IMR-90 (cell line): ENCODE results near the gene TK2. TPM values are rescaled to one million over a fixed set of nuclear protein-coding genes. Genes with fewer than 3 reads are reported as not detected.

Source experiments
- ATAC-seq: fragments of 200-7000 bp; cut with Tn5 transposase; 2 replicates; pipeline ENCODE4 v1.9.1; 2020; ENCODE audit warnings: low read depth, mild to moderate bottlenecking, moderate library complexity
- BruUV-seq: library from RNA; stranded (reverse); fragments of 400-500 nt; replicated peaks from 2 replicates; lab custom pipeline; 2021; lab: Mats Ljungman, UMichigan
- CTCF ChIA-PET: fragments of 300-600 bp; formaldehyde crosslinking; extraction: SDS; loops from one replicate; lab custom pipeline; 2021; ENCODE audit warnings: antibody characterized with exemption; lab: Yijun Ruan, JAX
- POLR2A ChIA-PET: fragments of 300-600 bp; sonication (Branson Sonifier 250); formaldehyde crosslinking; loops from one replicate; lab custom pipeline; 2022; ENCODE audit warnings: antibody characterized with exemption; ENCODE audit not compliant: unreplicated experiment; lab: Charles Lee
- DNase-seq: peaks from one replicate; pipeline ENCODE4 v3.0.0; 2013
- H2AFZ ChIP-seq: replicated peaks from 2 replicates; pipeline ENCODE3; 2013; ENCODE audit warnings: low read length, mild to moderate bottlenecking; ENCODE audit not compliant: poor library complexity
- H2AK5ac ChIP-seq: 2 replicates; pipeline ENCODE4 v1.6.1; 2013; ENCODE audit warnings: low read depth, low read length, inconsistent platforms
- H2AK9ac ChIP-seq: replicated peaks from 2 replicates; pipeline ENCODE3; 2013; ENCODE audit warnings: mild to moderate bottlenecking, low read depth, low read length, moderate library complexity; ENCODE audit not compliant: poor library complexity
- H2BK120ac ChIP-seq: 2 replicates; pipeline ENCODE4 v1.6.1; 2013; ENCODE audit warnings: low read depth, low read length, inconsistent platforms
- H2BK15ac ChIP-seq: 3 replicates; pipeline ENCODE4 v1.6.1; 2013; ENCODE audit warnings: low read depth, low read length, inconsistent platforms
- H2BK20ac ChIP-seq: 2 replicates; pipeline ENCODE4 v1.6.1; 2013; ENCODE audit warnings: low read depth, mild to moderate bottlenecking, inconsistent platforms, low read length, moderate library complexity
- H2BK5ac ChIP-seq: 2 replicates; pipeline ENCODE4 v1.6.1; 2013; ENCODE audit warnings: mild to moderate bottlenecking, low read depth, low read length, inconsistent platforms; ENCODE audit not compliant: poor library complexity, severe bottlenecking
- H3K14ac ChIP-seq: replicated peaks from 2 replicates; pipeline ENCODE4 v1.6.1; 2013; ENCODE audit warnings: low read depth, low read length, inconsistent platforms
- H3K18ac ChIP-seq: 2 replicates; pipeline ENCODE4 v1.6.1; 2013; ENCODE audit warnings: low read depth, low read length, control low read depth
- H3K23ac ChIP-seq: 2 replicates; pipeline ENCODE4 v1.6.1; 2013; ENCODE audit warnings: low read depth, low read length, inconsistent platforms
- H3K27ac ChIP-seq: 2 replicates; pipeline ENCODE4 v1.5.1; 2013; ENCODE audit warnings: mild to moderate bottlenecking, control low read depth, low read length; ENCODE audit not compliant: insufficient read depth
- H3K27me3 ChIP-seq: 2 replicates; pipeline ENCODE4 v1.6.1; 2013; ENCODE audit warnings: low read length; ENCODE audit not compliant: control insufficient read depth, insufficient read depth
- H3K36me3 ChIP-seq: 2 replicates; pipeline ENCODE4 v1.6.1; 2013; ENCODE audit warnings: low read length, mixed read lengths; ENCODE audit not compliant: control insufficient read depth, insufficient read depth
- H3K4ac ChIP-seq: 2 replicates; pipeline ENCODE4 v1.6.1; 2013; ENCODE audit warnings: low read depth, low read length, inconsistent platforms
- H3K4me1 ChIP-seq: 2 replicates; pipeline ENCODE4 v1.6.1; 2013; ENCODE audit warnings: low read length, mixed read lengths; ENCODE audit not compliant: control insufficient read depth, insufficient read depth
- H3K4me2 ChIP-seq: 2 replicates; pipeline ENCODE4 v1.6.1; 2013; ENCODE audit warnings: low read depth, mild to moderate bottlenecking, control low read depth, low read length, moderate library complexity
- H3K4me3 ChIP-seq: 2 replicates; pipeline ENCODE4 v1.5.1; 2013; ENCODE audit warnings: low read depth, mild to moderate bottlenecking, control low read depth, low read length, moderate library complexity; ENCODE audit not compliant: insufficient read depth
- H3K56ac ChIP-seq: 2 replicates; pipeline ENCODE4 v1.6.1; 2013; ENCODE audit warnings: low read length, inconsistent platforms; ENCODE audit not compliant: insufficient read depth; ENCODE audit errors: extremely low read depth
- H3K79me1 ChIP-seq, 2 experiments: 2 replicates each; pipeline ENCODE4 v1.6.1; 2013; ENCODE audit warnings: low read length in 2 of 2, inconsistent platforms in 1 of 2, low read depth in 1 of 2
- H3K9ac ChIP-seq: 2 replicates; pipeline ENCODE4 v1.6.1; 2013; ENCODE audit warnings: low read depth, low read length, control low read depth
- H3K9me1 ChIP-seq: 2 replicates; pipeline ENCODE4 v1.6.1; 2013; ENCODE audit warnings: low read length, inconsistent platforms; ENCODE audit not compliant: insufficient read depth
- H3K9me3 ChIP-seq: 2 replicates; pipeline ENCODE4 v1.6.1; 2013; ENCODE audit warnings: low read length; ENCODE audit not compliant: control insufficient read depth, insufficient read depth
- H4K20me1 ChIP-seq: 2 replicates; pipeline ENCODE4 v1.6.1; 2013; ENCODE audit warnings: low read length, inconsistent platforms; ENCODE audit not compliant: insufficient read depth
- H4K5ac ChIP-seq: 2 replicates; pipeline ENCODE4 v1.6.1; 2013; ENCODE audit warnings: mild to moderate bottlenecking, low read depth, low read length, control low read depth
- H4K8ac ChIP-seq, 2 experiments: 2 replicates each; pipeline ENCODE4 v1.6.1; 2013; ENCODE audit warnings: low read depth in 2 of 2, low read length in 2 of 2, control low read depth in 1 of 2, inconsistent platforms in 1 of 2
- H4K91ac ChIP-seq: 2 replicates; pipeline ENCODE4 v1.6.1; 2013; ENCODE audit warnings: low read depth, low read length, inconsistent platforms; ENCODE audit not compliant: insufficient read depth
- CEBPB ChIP-seq: IDR thresholded peaks from 2 replicates; pipeline ENCODE4 v1.6.1; 2012; ENCODE audit warnings: low read depth, low read length, improper control_type of control experiment
- MAFK ChIP-seq: IDR thresholded peaks from 2 replicates; pipeline ENCODE4 v1.6.1; 2012; ENCODE audit warnings: low read depth, low read length, improper control_type of control experiment
- WGBS, 2 experiments: methylation state at CpG; one replicate each; pipeline versions ENCODE4 v1.1.5 to v1.1.7; 2013; ENCODE audit warnings: missing lambda C conversion rate in 2 of 2; ENCODE audit not compliant: insufficient read length in 1 of 2; ENCODE audit errors: extremely low coverage in 2 of 2; 5-methylcytosine and 5-hydroxymethylcytosine counted together
- dilution Hi-C: fragments of 300-500 bp; cut with HindIII; formaldehyde crosslinking; loops from one replicate; pipeline ENCODE4 v1.14.3; 2018; ENCODE audit warnings: low sequenced_read_pairs; ENCODE audit not compliant: unreplicated experiment
- in situ Hi-C: fragments of 300-500 bp; cut with MboI; formaldehyde crosslinking; loops from 3 replicates; pipeline ENCODE4 v1.14.3; 2019; ENCODE audit warnings: low sequenced_read_pairs, inconsistent platforms, mixed read lengths
- intact Hi-C: fragments of 100-400 bp; cut with micrococcal nuclease; formaldehyde crosslinking; loops from 2 replicates; pipeline ENCODE4 v1.10.0; 2022
- polyA plus RNA-seq, 3 experiments: library from polyadenylated mRNA; depleted of rRNA; stranded (reverse); fragments of >200 nt; gene quantifications; 2 replicates each; pipeline ENCODE4 v1.2.3, GENCODE V29; 2012; ENCODE audit warnings: low replicate concordance in 1 of 3
- total RNA-seq: library from RNA; depleted of rRNA; stranded (reverse); fragments of >200 nt; gene quantifications from 2 replicates; pipeline ENCODE4 v1.2.3, GENCODE V29; 2012

The TK2 gene
- total and polyA plus RNA-seq, 2 of the 4 experiments (the other 2 are of a cell fraction), result 14.7 to 16.5 TPM

GRCh38 chr16:66591018-66591417, 41.1 kb upstream of the TK2 start:
- H3K18ac ChIP-seq, result no peak overlapping the region
- no peak overlapping the region for H2BK5ac ChIP-seq
- DNase-seq (no peak), ATAC-seq (no peak)
- H3K4me3 ChIP-seq, result no peak overlapping the region
- no peak overlapping the region for H3K27ac ChIP-seq
- no TSS peak for BruUV-seq
- H2AK9ac ChIP-seq, result no peak overlapping the region
- 100% methylated on average over 1 of the region's 4 CpGs; no CpG with 5 or more reads in 1 of the 2 experiments for WGBS, 2 experiments
- H3K36me3 ChIP-seq, result no peaks in the 10 kb centered on the region
- dilution Hi-C loops, result no loop called here
- H3K4me1 ChIP-seq, result no peaks in the 10 kb centered on the region
- H3K4ac ChIP-seq, result no peak overlapping the region
- no peak overlapping the region for H2BK120ac ChIP-seq
- H3K9me3 ChIP-seq, result peaks cover 8% of the 10 kb centered on the region
- no peak overlapping the region for H2BK15ac ChIP-seq
- H2BK20ac ChIP-seq, result no peak overlapping the region
- no peak overlapping the region for H3K56ac ChIP-seq
- no peak overlapping the region for H3K23ac ChIP-seq
- ChIA-PET POLR2A (no interaction called here), CTCF (interaction anchor here (0.9 kb wide), 1 partner anchor 8 kb away, joined by 3 read pairs; no protein-coding TSS in a partner anchor)
- H3K79me1 ChIP-seq, result no peaks in the 10 kb centered on the region
- no peak overlapping the region for H4K91ac ChIP-seq
- no peak overlapping the region for H4K8ac ChIP-seq
- no peak overlapping the region for H4K5ac ChIP-seq
- no peak overlapping the region for H3K14ac ChIP-seq
- TF ChIP-seq MAFK, result peak; percentile 62; the same call in 1 of the 2 replicates
- no peak for TF ChIP-seq CEBPB
- intact Hi-C loops, result no loop called here
- H3K9me1 ChIP-seq, result no peaks in the 10 kb centered on the region
- no peak overlapping the region for H2AK5ac ChIP-seq
- no peak overlapping the region; the same call in 1 of the 2 replicates for H3K9ac ChIP-seq
- no peak overlapping the region for H3K4me2 ChIP-seq
- no peak overlapping the region for H2AFZ ChIP-seq
- in situ Hi-C loops, result no loop called here
- H4K20me1 ChIP-seq, result no peaks in the 10 kb centered on the region
- H3K27me3 ChIP-seq, result peaks cover 34% of the 10 kb centered on the region
